Common myeloid progenitor, CD34-positive (primary cell): ENCODE results near the gene TSR3.

ENCODE experiments used
- CTCF ChIA-PET: fragments of 350-600 bp; sonication (Branson Sonifier 250); formaldehyde crosslinking; loops from one replicate; lab custom pipeline; 2021; ENCODE audit warnings: antibody characterized with exemption; lab: Charles Lee
- POLR2A ChIA-PET: fragments of 350-600 bp; sonication (Branson Sonifier 250); formaldehyde crosslinking; loops from one replicate; lab custom pipeline; 2021; ENCODE audit warnings: antibody characterized with exemption; lab: Charles Lee
- DNase-seq, 3 donors: peaks; one replicate each; pipeline versions ENCODE4 v3.0.0 to v3.0.0-alpha.2; 2013
- H3K27ac ChIP-seq, 2 experiments: 1 replicate in 1 of 2; 2 replicates in 1 of 2; pipeline ENCODE4 v1.7.0; 2013; ENCODE audit warnings: inconsistent platforms in 2 of 2, low read length in 2 of 2, mild to moderate bottlenecking in 2 of 2, low read depth in 1 of 2, moderate library complexity in 1 of 2; ENCODE audit not compliant: severe bottlenecking in 2 of 2, insufficient read depth in 1 of 2, poor library complexity in 1 of 2
- H3K27me3 ChIP-seq, 5 experiments: replicated peaks in 2 of 5; 1 replicate in 3 of 5; 2 replicates in 2 of 5; pipeline versions ENCODE4 v1.6.1 to v1.7.0; 2013; ENCODE audit warnings: low read length in 4 of 5, mild to moderate bottlenecking in 2 of 5, moderate library complexity in 2 of 5, inconsistent platforms in 1 of 5; ENCODE audit not compliant: insufficient read depth in 5 of 5, control insufficient read depth in 4 of 5
- H3K36me3 ChIP-seq, 4 experiments: 1 replicate in 2 of 4; 2 replicates in 2 of 4; pipeline versions ENCODE4 v1.6.1 to v1.7.0; 2013; ENCODE audit warnings: low read length in 3 of 4, control low read depth in 1 of 4, mild to moderate bottlenecking in 1 of 4; ENCODE audit not compliant: control insufficient read depth in 4 of 4, insufficient read depth in 4 of 4
- H3K4me1 ChIP-seq, 4 experiments: 1 replicate in 3 of 4; 2 replicates in 1 of 4; pipeline versions ENCODE4 v1.6.1 to v1.7.1; 2013; ENCODE audit warnings: low read length in 3 of 4, mild to moderate bottlenecking in 3 of 4, control low read depth in 1 of 4, inconsistent platforms in 1 of 4, moderate library complexity in 1 of 4; ENCODE audit not compliant: control insufficient read depth in 4 of 4, insufficient read depth in 4 of 4; ENCODE audit errors: control extremely low read depth in 1 of 4
- H3K4me3 ChIP-seq, 7 experiments: 1 replicate in 4 of 7; 2 replicates in 3 of 7; pipeline versions ENCODE4 v1.5.1 to v1.7.0; 2013; ENCODE audit warnings: mild to moderate bottlenecking in 7 of 7, low read length in 6 of 7, moderate library complexity in 6 of 7, inconsistent platforms in 2 of 7, low read depth in 2 of 7, control low read depth in 1 of 7; ENCODE audit not compliant: insufficient read depth in 4 of 7, control insufficient read depth in 1 of 7; ENCODE audit errors: extremely low read depth in 1 of 7
- H3K9me3 ChIP-seq, 5 experiments: 1 replicate in 4 of 5; 2 replicates in 1 of 5; pipeline versions ENCODE4 v1.6.1 to v1.7.1; 2013; ENCODE audit warnings: low read length in 4 of 5, mild to moderate bottlenecking in 2 of 5, inconsistent platforms in 1 of 5, low read depth in 1 of 5, moderate library complexity in 1 of 5; ENCODE audit not compliant: control insufficient read depth in 4 of 5, insufficient read depth in 2 of 5; ENCODE audit errors: control extremely low read depth in 1 of 5
- WGBS: methylation state at CpG from one replicate; pipeline ENCODE4 v1.1.5; 2013; ENCODE audit not compliant: insufficient coverage; 5-methylcytosine and 5-hydroxymethylcytosine counted together

The TSR3 gene

DNA sequence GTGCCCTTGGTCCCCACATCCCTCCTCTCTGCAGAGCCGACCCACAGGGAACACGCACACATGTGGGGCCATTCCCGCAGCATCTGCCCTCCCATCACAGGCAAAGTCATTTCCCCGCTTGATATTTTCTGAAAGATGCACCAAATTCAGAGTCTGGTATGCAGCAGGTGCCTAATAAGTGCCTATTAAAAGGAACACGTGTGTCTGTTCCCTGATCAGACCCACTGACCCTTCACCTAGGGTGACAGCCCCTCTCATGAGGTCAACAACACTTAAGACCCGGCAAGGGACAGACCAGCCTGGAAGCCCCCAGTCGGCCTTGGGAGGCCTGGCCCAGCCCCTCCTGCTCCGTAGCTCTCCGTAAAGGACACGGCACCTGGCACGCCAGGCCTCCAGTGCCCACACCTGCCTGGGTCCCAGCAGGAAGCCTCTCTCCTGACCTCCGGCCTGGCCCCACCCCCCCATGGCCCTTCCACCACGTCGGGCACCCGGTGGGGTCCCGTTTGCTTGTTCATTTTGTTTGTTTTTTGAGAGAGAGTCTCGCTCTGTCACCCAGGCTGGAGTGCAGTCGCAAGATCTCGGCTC lies 42.8 kb upstream of the TSR3 start:
- CTCF ChIA-PET: interaction anchor here (1.7 kb wide), 1 partner anchor 31 kb away, joined by 5 read pairs; no protein-coding TSS in a partner anchor
- H3K27me3 ChIP-seq: no peaks in the 10 kb centered on the region
- H3K36me3 ChIP-seq: peaks cover 7 to 78% (median 38%) of the 10 kb centered on the region in 4 experiments
- H3K27ac ChIP-seq: no peak overlapping the region
- H3K4me3 ChIP-seq: no peak overlapping the region
- POLR2A ChIA-PET: no interaction called here
- H3K9me3 ChIP-seq: no peaks in the 10 kb centered on the region
- H3K4me1 ChIP-seq: no peaks in the 10 kb centered on the region
- DNase-seq: no peak
- 97% methylated on average over 19 of the region's 19 CpGs for WGBS

GRCh38 chr16:1393613-1394176 lies 42.0 kb upstream of the TSR3 start:
- POLR2A ChIA-PET: no interaction called here
- no peak overlapping the region for H3K4me3 ChIP-seq
- H3K27me3 ChIP-seq: no peaks in the 10 kb centered on the region
- no peaks in the 10 kb centered on the region for H3K4me1 ChIP-seq
- peaks cover 7 to 76% (median 39%) of the 10 kb centered on the region in 4 experiments for H3K36me3 ChIP-seq
- CTCF ChIA-PET: interaction anchor here (1.7 kb wide), 1 partner anchor 30 kb away, joined by 5 read pairs; no protein-coding TSS in a partner anchor
- no peak overlapping the region for H3K27ac ChIP-seq
- no peaks in the 10 kb centered on the region for H3K9me3 ChIP-seq
- WGBS: 96% methylated on average over 21 of the region's 21 CpGs
- DNase-seq: no peak

- POLR2A ChIA-PET: no interaction called here
- peaks cover 11 to 76% (median 35%) of the 10 kb centered on the region in 4 experiments for H3K36me3 ChIP-seq
- no peaks in the 10 kb centered on the region for H3K4me1 ChIP-seq
Measured at GRCh38 chr16:1392826-1393225, 41.1 kb upstream of the TSR3 start.

DNA sequence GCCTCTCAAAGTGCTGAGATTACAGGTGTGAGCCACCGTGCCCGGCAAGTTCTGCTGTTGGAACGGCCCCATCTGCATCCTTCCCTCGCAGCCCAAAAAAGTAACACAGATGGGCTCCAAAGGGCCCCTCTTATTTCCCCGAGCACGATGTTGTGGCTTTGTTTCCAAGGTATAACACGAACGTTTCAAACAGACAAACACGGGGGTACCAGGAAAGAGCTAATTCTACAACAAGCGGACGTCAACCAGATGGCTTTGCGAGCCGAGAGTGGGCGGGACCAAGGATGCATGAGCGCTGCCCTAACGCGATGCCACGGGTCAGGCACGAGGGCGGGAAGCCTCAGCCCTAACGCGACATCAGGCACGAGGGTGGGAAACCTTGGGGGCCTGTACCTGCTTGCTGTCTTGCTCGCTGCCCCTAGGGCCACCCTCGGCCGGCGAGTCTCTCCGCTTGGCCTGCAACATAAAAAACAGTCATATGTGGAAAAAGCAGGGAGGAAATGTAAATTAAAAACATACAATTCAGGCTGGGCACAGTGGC lies 38.6 kb upstream of the TSR3 start:
- Histone ChIP-seq H3K4me1 (no peaks in the 10 kb centered on the region), H3K27ac (no peak overlapping the region), H3K36me3 (peaks cover 7 to 70% (median 32%) of the 10 kb centered on the region in 4 experiments), H3K27me3 (no peaks in the 10 kb centered on the region), H3K9me3 (no peaks in the 10 kb centered on the region), H3K4me3 (no peak overlapping the region)
- peak in 1 of 3 donors; percentile 10 for DNase-seq
- CTCF ChIA-PET: interaction anchor here (1.3 kb wide), 1 partner anchor 11 kb away, joined by 3 read pairs; no protein-coding TSS in a partner anchor
- 89% methylated on average over 24 of the region's 28 CpGs for WGBS
- POLR2A ChIA-PET: no interaction called here

More at GRCh38 chr16:1392826-1393225, 41.1 kb upstream of the TSR3 start:
- no peak overlapping the region for H3K27ac ChIP-seq
- DNase-seq: no peak
- H3K27me3 ChIP-seq: no peaks in the 10 kb centered on the region
- H3K9me3 ChIP-seq: no peaks in the 10 kb centered on the region
- no peak overlapping the region for H3K4me3 ChIP-seq
- 99% methylated on average over 17 of the region's 17 CpGs for WGBS
- CTCF ChIA-PET: no interaction called here

- Histone ChIP-seq H3K4me1 (no peaks in the 10 kb centered on the region), H3K36me3 (peaks cover 7 to 72% (median 34%) of the 10 kb centered on the region in 4 experiments), H3K27ac (no peak overlapping the region), H3K27me3 (no peaks in the 10 kb centered on the region), H3K9me3 (no peaks in the 10 kb centered on the region), H3K4me3 (no peak overlapping the region)
- POLR2A ChIA-PET: interaction anchor here (0.6 kb wide), 1 partner anchor 264 kb away, joined by 4 read pairs; no protein-coding TSS in a partner anchor
- CTCF ChIA-PET: interaction anchor here (1.3 kb wide), 1 partner anchor 12 kb away, joined by 3 read pairs; no protein-coding TSS in a partner anchor
- whole genome bisulfite sequencing: 93% methylated on average over 5 of the region's 7 CpGs
- no peak for DNase-seq
Measured at GRCh38 chr16:1389762-1390161, 38.1 kb upstream of the TSR3 start.

- Histone ChIP-seq H3K4me3 (no peak overlapping the region), H3K9me3 (no peaks in the 10 kb centered on the region), H3K27ac (no peak overlapping the region), H3K36me3 (peaks cover 4 to 70% (median 24%) of the 10 kb centered on the region in 4 experiments), H3K27me3 (no peaks in the 10 kb centered on the region), H3K4me1 (no peaks in the 10 kb centered on the region)
- ChIA-PET CTCF (no interaction called here), POLR2A (no interaction called here)
- DNase-seq: no peak
- 98% methylated on average over 16 of the region's 16 CpGs for WGBS
Measured at GRCh38 chr16:1387331-1387730, 35.7 kb upstream of the TSR3 start.

GRCh38 chr16:1385232-1385631 lies 33.6 kb upstream of the TSR3 start:
- ChIA-PET CTCF (no interaction called here), POLR2A (no interaction called here)
- Histone ChIP-seq H3K4me3 (no peak overlapping the region), H3K9me3 (no peaks in the 10 kb centered on the region), H3K27ac (no peak overlapping the region), H3K27me3 (no peaks in the 10 kb centered on the region), H3K4me1 (peaks cover 0 to 2% (median under 1%) of the 10 kb centered on the region in 4 experiments), H3K36me3 (peaks cover 4 to 69% (median 30%) of the 10 kb centered on the region in 4 experiments)
- 98% methylated on average over 38 of the region's 39 CpGs for WGBS
- no peak for DNase-seq
